Lower leg skin (tissue), 4 donors: ENCODE results near the gene EDARADD. TPM values are rescaled to one million over a fixed set of nuclear protein-coding genes. Genes with fewer than 3 reads are reported as not detected.

Source experiments
- DNase-seq, 2 donors: peaks; one replicate each; pipeline ENCODE4 v3.0.0-alpha.2; 2019; ENCODE audit warnings: low spot score in 2 of 2
- H3K4me3 ChIP-seq: fragments of 200-600 bp; sonication (generic); 2 replicates; pipeline ENCODE4 v1.5.1; 2017; ENCODE audit warnings: mild to moderate bottlenecking, low read depth; ENCODE audit not compliant: poor library complexity, severe bottlenecking
- CTCF ChIP-seq, 3 donors: fragments of 450-650 bp; IDR thresholded peaks; one replicate each; pipeline ENCODE4 v1.5.1; 2016; ENCODE audit warnings: antibody characterized with exemption in 3 of 3, mild to moderate bottlenecking in 3 of 3, moderate library complexity in 2 of 3
- POLR2A ChIP-seq, 2 donors: fragments of 450-650 bp; IDR thresholded peaks; one replicate each; pipeline ENCODE4 v1.6.1; 2016 to 2017; ENCODE audit warnings: antibody characterized with exemption in 2 of 2, mild to moderate bottlenecking in 1 of 2, moderate library complexity in 1 of 2
- WGBS, 2 donors: methylation state at CpG; one replicate each; pipeline ENCODE4 v1.1.5; 2018; 5-methylcytosine and 5-hydroxymethylcytosine counted together
- intact Hi-C: fragments of 100-400 bp; cut with DNase I; formaldehyde crosslinking; loops from one replicate; pipeline ENCODE4 v1.15.0; 2023; ENCODE audit warnings: low total_unique reads
- total RNA-seq, 4 donors: library from RNA; depleted of rRNA; stranded (reverse); fragments of >200 nt; gene quantifications; one replicate each; pipeline ENCODE4 v1.1.0, GENCODE V29; 2016

EDARADD gene
- total RNA-seq, 4 donors from 2014 or later: 3.5 to 7.2 (median 4.5) TPM

- H3K4me3 ChIP-seq: no peak overlapping the region
- intact Hi-C loops: no loop called here
- WGBS, 2 donors: 71 to 78% methylated on average over 5 of the region's 5 CpGs
- TF ChIP-seq POLR2A (IDR thresholded peaks at IDR 0.05) (no peak), CTCF (IDR thresholded peaks at IDR 0.05) (no peak)
- no peak for DNase-seq
Observed at GRCh38 chr1:236518322-236518721, 124.2 kb downstream of the EDARADD start.

GRCh38 chr1:236520445-236521005 lies 126.4 kb downstream of the EDARADD start:
- no peak overlapping the region for H3K4me3 ChIP-seq
- DNase-seq: peak in 1 of 2 donors; percentile 9
- TF ChIP-seq CTCF (IDR thresholded peaks at IDR 0.05) (no peak), POLR2A (IDR thresholded peaks at IDR 0.05) (no peak)
- WGBS, 2 donors: 69 to 72% methylated on average over 4 of the region's 4 CpGs
- intact Hi-C loops: no loop called here

GRCh38 chr1:236522937-236523703 lies 129.0 kb downstream of the EDARADD start:
- DNase-seq: peak; percentile 28 to 88
- intact Hi-C loops: no loop called here
- 18 to 23% methylated on average over 26 of the region's 26 CpGs for WGBS, 2 donors
- no peak for TF ChIP-seq CTCF (IDR thresholded peaks at IDR 0.05)
- TF ChIP-seq POLR2A (IDR thresholded peaks at IDR 0.05): no peak
- peak overlapping the region; percentile 80 for H3K4me3 ChIP-seq

- 0 to 1% methylated on average over 28 to 35 of the region's 35 CpGs for WGBS, 2 donors
- DNase-seq: peak; percentile 88 to 98
- TF ChIP-seq CTCF (IDR thresholded peaks at IDR 0.05) (no peak), POLR2A (IDR thresholded peaks at IDR 0.05) (no peak)
- intact Hi-C loops: no loop called here
- peak within 1 kb of the TSS; percentile 80 for H3K4me3 ChIP-seq
Observed at GRCh38 chr1:236523704-236524141, 129.6 kb downstream of the EDARADD start, which contains the start of gene LGALS8. Gene LGALS8, plus strand, starts transcription at chr1:236523982. Its CDS starts 2,089 bp downstream, at chr1:236526071.

GRCh38 chr1:236524142-236524894 lies 130.2 kb downstream of the EDARADD start:
- H3K4me3 ChIP-seq: peak overlapping the region; percentile 80
- WGBS, 2 donors: 0% methylated on average over 16 to 19 of the region's 32 CpGs
- intact Hi-C loops: no loop called here
- DNase-seq: peak in 1 of 2 donors; percentile 62
- TF ChIP-seq POLR2A (IDR thresholded peaks at IDR 0.05) (no peak), CTCF (IDR thresholded peaks at IDR 0.05) (no peak)
